ENCODE results near the gene PRRT4. TPM values are rescaled to one million over a fixed set of nuclear protein-coding genes. Genes with fewer than 3 reads are reported as not detected.

PRRT4 gene
- total RNA-seq, 4 donors from 2014 or later = 0.42 to 1.8 (median 0.78) TPM; not detected in 1

DNA sequence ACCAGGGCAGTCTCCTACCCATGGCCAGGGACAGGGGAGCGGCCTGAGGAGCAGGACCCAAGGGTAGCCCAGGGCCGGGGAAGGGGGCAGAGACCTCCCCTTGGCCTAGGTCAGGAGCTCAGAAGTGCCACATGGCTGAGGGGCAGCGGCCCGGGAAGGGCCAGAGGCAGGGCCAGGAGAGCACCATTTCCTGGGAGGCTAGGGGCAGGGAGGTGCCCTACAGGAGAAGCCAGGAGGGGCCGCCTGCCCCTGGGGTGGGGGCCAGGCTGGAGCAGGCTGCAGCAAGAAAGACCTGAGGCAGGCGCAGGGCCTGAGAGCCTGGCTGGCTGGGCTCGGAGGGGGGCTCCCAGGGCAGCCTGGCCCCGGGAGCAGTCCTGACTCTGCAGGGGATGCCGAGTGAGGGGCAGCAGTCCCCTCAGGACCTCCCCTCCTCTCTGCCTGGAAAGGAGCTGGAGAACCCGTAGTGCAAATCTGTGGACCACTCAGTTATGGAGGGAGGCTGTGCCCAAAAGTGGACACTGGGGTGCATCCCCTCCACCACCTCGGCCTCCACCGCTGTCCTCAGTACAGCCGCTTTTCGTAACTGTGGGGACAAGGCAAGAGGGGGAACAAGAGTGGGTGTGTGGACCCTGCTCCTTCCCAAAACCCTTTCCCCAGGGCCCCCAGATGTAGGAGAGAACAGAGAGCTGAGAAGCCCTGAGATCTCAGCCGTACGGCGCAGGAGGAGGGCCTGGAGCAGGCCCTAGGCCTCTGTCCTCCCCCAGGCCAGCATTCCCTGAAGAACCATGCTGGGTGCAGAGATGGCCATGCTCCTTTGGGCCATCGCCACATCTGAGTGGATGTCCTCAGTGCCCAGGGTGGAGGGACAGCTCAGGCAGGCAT lies 31.2 kb upstream of the PRRT4 start:
- WGBS = 92% methylated on average over 12 of the region's 18 CpGs

DNA sequence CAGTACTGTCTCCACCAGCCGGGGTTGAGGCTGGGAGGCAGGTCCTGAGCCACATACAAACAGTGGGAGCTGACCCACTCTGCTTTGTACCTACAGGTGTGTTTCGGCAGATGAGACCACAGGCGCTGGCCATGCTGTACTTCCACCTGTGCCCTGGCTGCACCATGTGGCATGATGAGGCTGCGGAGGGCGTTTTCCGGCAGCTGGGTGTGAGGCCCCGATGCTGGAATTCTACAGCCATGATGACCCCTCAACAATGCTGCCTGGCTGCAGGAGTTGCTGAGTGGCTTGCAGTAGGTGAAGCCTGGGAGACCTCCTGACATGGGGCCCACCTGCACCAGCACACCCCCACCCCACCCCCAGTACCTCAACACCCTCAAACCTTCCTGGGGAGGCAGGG lies 30.3 kb upstream of the PRRT4 start:
- Histone ChIP-seq H3K9me3 (no peaks in the 10 kb centered on the region), H3K27me3 (peaks cover 0 to 6% (median 0%) of the 10 kb centered on the region in 4 donors), H3K36me3 (peaks cover 22 to 55% (median 54%) of the 10 kb centered on the region in 4 donors), H3K27ac (replicated peaks in 1 of 4) (no peak overlapping the region), H3K4me3 (no peak overlapping the region), H3K4me1 (peaks cover 5 to 13% (median 10%) of the 10 kb centered on the region in 4 donors)
- WGBS = 96% methylated on average over 7 of the region's 7 CpGs
- intact Hi-C loops (cut with DNase I) = no loop called here
- TF ChIP-seq POLR2AphosphoS5 (IDR thresholded peaks at IDR 0.05) (no peak), EP300 (IDR thresholded peaks at IDR 0.05) (no peak), POLR2A (IDR thresholded peaks at IDR 0.05; ENCODE audit: low read depth) (no peak)
- TF ChIP-seq, protein P1, sequence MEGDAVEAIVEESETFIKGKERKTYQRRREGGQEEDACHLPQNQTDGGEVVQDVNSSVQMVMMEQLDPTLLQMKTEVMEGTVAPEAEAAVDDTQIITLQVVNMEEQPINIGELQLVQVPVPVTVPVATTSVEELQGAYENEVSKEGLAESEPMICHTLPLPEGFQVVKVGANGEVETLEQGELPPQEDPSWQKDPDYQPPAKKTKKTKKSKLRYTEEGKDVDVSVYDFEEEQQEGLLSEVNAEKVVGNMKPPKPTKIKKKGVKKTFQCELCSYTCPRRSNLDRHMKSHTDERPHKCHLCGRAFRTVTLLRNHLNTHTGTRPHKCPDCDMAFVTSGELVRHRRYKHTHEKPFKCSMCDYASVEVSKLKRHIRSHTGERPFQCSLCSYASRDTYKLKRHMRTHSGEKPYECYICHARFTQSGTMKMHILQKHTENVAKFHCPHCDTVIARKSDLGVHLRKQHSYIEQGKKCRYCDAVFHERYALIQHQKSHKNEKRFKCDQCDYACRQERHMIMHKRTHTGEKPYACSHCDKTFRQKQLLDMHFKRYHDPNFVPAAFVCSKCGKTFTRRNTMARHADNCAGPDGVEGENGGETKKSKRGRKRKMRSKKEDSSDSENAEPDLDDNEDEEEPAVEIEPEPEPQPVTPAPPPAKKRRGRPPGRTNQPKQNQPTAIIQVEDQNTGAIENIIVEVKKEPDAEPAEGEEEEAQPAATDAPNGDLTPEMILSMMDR (IDR thresholded peaks at IDR 0.05) = no peak
- DNase-seq (ENCODE audit: extremely low spot score) = no peak

More for the DNA sequence above, 31.2 kb upstream of the PRRT4 start:
- TF ChIP-seq EP300 (IDR thresholded peaks at IDR 0.05) = no peak
- TF ChIP-seq, protein P1 (IDR thresholded peaks at IDR 0.05) = no peak
- no peak for TF ChIP-seq POLR2A (IDR thresholded peaks at IDR 0.05; ENCODE audit: low read depth)
- H3K36me3 ChIP-seq = peaks cover 22 to 64% (median 62%) of the 10 kb centered on the region in 4 donors
- intact Hi-C loops (cut with DNase I) = no loop called here
- no peaks in the 10 kb centered on the region for H3K9me3 ChIP-seq
- peaks cover 0 to 6% (median 0%) of the 10 kb centered on the region in 4 donors for H3K27me3 ChIP-seq
- H3K27ac ChIP-seq (replicated peaks in 1 of 4) = no peak overlapping the region
- DNase-seq (ENCODE audit: extremely low spot score) = no peak
- H3K4me3 ChIP-seq = no peak overlapping the region
- peaks cover 0 to 5% (median 3%) of the 10 kb centered on the region in 4 donors for H3K4me1 ChIP-seq

DNA sequence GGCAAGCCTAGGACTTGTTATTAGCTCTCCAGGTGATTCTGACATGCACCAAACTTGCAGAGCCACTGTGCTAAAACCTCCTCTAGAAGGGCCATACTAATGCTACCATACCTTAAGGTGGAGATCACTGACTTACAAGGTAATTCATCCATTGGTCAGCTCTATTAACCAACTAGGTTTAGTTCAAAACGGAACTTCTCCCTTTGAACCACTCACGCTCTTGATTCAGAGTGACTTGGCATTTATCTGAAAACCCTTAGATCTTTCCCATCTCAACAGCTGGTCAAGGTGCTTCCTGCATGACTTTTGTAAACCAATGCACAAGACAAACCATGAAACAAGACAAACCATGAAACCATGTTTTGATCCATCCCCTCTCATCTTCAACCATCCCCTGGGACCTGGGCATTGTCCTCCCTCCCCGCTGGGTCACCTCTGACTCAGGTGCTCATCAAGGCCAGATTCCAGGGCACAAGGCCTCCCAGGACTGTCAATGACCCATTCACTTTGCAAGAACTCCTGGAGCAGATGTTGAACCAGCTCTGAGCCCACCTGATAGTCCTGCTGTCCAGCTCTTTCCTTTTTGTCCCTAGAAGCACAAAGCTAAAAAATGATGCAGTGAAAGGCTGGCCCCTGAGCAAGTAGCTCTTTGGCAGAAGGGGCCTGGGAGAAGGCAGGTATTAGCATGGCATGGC lies 29.5 kb upstream of the PRRT4 start:
- Histone ChIP-seq H3K4me3 (no peak overlapping the region), H3K27me3 (peaks cover 0 to 6% (median 0%) of the 10 kb centered on the region in 4 donors), H3K36me3 (peaks cover 22 to 47% (median 46%) of the 10 kb centered on the region in 4 donors), H3K9me3 (no peaks in the 10 kb centered on the region), H3K4me1 (peaks cover 5 to 13% (median 10%) of the 10 kb centered on the region in 4 donors), H3K27ac (replicated peaks in 1 of 4) (no peak overlapping the region)
- intact Hi-C loops (cut with DNase I) = no loop called here
- DNase-seq (ENCODE audit: extremely low spot score) = no peak
- TF ChIP-seq EP300 (IDR thresholded peaks at IDR 0.05) (no peak), POLR2AphosphoS5 (IDR thresholded peaks at IDR 0.05) (peak in 1 of 2 donors; percentile 4)
- 79% methylated on average over 3 of the region's 3 CpGs for WGBS

DNA sequence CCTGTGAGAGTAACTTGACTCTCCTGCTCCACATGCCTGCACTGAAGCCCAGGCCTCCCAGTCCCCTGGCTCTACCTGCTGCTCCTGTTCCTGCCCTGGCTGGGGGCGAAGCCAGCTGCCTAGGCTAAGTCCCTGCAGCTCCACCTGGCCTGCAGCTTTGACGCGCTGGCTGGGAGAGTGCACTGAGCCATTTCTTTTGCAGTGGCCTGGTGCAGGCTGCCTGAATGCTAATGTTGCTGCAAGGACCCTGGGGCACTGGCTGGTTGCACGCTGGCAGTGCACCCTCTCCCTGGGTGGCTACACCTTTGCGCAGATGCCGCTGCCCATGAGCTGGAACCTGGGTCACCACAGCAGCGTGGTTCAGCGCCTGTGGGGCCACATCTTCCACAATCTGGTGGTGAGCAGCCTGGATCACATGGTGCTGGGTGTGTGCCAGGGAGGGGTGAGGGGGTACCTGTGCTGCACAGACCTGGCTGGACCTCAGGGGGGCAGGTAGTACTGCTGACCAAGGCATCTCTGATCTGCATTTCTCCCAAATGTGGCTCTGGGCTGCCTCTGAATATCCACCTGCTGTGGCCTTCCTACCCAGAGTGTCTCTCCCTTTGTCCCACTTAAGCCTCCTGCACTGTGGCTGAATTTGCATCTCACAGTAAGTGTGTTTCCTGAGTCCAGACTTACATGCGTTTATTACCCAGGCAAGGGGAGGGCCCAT lies 28.3 kb upstream of the PRRT4 start:
- Histone ChIP-seq H3K36me3 (peaks cover 14 to 35% (median 34%) of the 10 kb centered on the region in 4 donors), H3K4me3 (no peak overlapping the region), H3K27ac (replicated peaks in 1 of 4) (no peak overlapping the region), H3K4me1 (peaks cover 5 to 13% (median 10%) of the 10 kb centered on the region in 4 donors), H3K27me3 (peaks cover 0 to 6% (median 0%) of the 10 kb centered on the region in 4 donors), H3K9me3 (no peaks in the 10 kb centered on the region)
- intact Hi-C loops (cut with DNase I) = loop anchor here (2.0 kb wide), 1 partner anchor 41 kb away; no protein-coding TSS in a partner anchor
- TF ChIP-seq POLR2AphosphoS5 (IDR thresholded peaks at IDR 0.05) (no peak), EP300 (IDR thresholded peaks at IDR 0.05) (no peak), POLR2A (IDR thresholded peaks at IDR 0.05; ENCODE audit: low read depth) (no peak)
- TF ChIP-seq, protein P1 (IDR thresholded peaks at IDR 0.05) = no peak
- no peak for DNase-seq (ENCODE audit: extremely low spot score)
- 50% methylated on average over 1 of the region's 9 CpGs for WGBS
